HG02870 (cell line): ENCODE results near the gene NCSTN.

Experiments
- ATAC-seq: cut with Tn5 transposase; IDR thresholded peaks from one replicate; pipeline ENCODE4 v1.9.1; 2021; ENCODE audit warnings: mild to moderate bottlenecking, moderate library complexity; ENCODE audit not compliant: unreplicated experiment

The NCSTN gene

GRCh38 chr1:160346958-160347357 is 3.8 kb downstream of the NCSTN start:
- peak; percentile 37 for ATAC-seq

GRCh38 chr1:160351629-160352028 is 8.4 kb downstream of the NCSTN start:
- ATAC-seq, result no peak

- no peak for ATAC-seq
Observed at GRCh38 chr1:160352555-160352954, 9.4 kb downstream of the NCSTN start.

GRCh38 chr1:160353223-160353622 is 10.0 kb downstream of the NCSTN start:
- ATAC-seq, result no peak

DNA sequence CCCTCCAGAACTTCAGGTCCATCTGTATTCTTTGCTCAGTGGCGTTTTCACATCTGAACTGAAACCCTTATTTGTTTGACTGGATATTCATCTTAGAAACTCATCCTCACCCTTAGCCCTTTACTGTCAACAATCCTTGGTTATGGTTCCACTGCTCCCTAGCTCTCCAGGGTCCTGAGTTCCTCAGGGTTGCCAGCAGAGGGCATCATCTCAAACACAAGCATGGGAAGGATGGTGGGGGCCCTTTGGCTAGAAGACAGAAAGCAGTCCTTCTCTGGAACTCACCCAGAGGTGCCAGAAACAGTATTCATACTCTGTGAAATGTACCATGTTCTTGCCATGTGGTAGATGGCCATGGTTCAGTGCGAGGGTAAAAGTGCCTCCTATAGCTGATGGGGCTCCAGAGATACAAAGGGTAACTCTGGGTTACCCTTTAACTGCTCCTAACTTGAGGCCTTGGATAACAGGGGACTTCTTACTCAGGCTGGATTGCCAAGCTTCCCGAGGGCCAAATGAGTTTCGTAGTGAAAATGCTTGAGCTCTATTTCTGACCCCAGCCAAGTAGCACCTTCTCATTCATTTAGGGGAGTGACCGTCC is 11.3 kb downstream of the NCSTN start:
- ATAC-seq, result no peak

- ATAC-seq, result no peak
Observed at GRCh38 chr1:160357286-160358002, 14.3 kb downstream of the NCSTN start.

GRCh38 chr1:160358073-160358472 is 14.9 kb downstream of the NCSTN start:
- no peak for ATAC-seq

DNA sequence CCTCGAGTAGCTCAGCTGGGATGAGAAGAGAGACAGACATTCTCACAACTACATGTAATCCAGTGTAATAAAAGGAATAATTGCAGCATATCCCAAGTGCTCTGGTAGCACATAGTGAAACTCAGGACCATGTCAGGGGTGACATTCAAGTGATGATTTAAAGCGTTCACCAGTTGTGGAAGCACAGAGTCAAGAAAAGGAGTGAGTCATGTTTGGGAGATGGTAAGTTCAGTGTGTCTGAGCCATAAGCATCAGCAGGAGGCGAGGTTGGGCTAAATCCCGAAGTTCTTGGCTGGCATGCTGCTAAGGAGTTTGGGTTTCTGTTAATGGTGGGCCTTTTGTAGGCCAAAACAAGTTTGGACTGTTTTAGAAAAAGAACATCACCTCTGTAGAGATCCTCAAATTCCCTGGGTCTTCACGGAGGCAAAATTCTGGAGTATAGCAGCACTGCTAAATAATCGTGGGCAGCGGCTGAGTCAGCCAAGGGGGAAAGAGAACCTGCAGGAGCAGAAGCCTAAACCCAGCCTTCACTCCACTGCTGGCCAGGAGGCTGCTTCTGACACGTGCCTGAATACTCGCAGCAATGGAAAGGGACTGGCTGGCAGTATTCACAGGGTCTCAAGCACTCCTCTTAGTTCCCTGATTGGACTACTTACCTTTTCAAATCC is 16.5 kb downstream of the NCSTN start:
- no peak for ATAC-seq

DNA sequence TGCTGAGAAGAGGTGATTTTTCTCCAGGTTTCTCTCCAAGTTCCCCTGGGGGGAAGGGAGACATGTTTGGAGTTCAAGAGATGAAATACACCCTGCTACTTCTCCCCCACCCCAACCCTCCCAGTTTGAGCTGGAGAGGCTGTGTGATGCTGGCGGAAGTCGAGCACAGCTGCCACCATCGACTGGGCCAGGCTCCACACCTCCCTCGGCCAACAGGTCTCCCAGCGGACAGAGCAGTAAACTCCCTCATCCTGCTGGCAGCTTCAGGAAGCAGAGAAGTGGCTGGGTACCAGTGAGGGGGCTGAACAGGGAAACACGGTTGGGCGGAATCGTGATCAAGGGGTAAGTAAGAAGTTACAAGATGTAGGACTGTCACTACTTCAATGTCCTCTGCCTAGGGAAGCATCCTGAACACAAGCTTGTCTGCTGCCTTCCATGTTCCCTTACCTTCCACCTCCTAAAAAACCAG is 17.1 kb downstream of the NCSTN start:
- ATAC-seq, result no peak

GRCh38 chr1:160361199-160361598 is 18.0 kb downstream of the NCSTN start:
- no peak for ATAC-seq

DNA sequence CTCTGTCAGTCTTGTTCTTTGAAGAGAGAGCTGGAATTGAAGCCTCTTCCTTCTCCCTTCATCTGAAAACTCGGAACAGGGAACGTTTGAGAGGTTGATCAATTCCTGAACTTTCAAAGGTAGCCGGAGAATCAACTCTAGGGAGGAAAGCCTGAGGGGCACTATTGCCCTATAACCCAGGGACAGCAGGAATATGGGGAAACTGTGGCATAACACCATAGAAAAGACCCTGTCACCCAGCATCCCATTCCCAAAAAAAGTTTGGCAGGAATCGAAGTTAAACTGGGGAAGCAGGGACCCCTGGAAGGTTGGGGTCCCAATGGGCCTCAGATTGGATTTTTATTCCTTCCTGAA is 18.6 kb downstream of the NCSTN start:
- ATAC-seq, result no peak

GRCh38 chr1:160362168-160362957 is 19.2 kb downstream of the NCSTN start:
- no peak for ATAC-seq

DNA sequence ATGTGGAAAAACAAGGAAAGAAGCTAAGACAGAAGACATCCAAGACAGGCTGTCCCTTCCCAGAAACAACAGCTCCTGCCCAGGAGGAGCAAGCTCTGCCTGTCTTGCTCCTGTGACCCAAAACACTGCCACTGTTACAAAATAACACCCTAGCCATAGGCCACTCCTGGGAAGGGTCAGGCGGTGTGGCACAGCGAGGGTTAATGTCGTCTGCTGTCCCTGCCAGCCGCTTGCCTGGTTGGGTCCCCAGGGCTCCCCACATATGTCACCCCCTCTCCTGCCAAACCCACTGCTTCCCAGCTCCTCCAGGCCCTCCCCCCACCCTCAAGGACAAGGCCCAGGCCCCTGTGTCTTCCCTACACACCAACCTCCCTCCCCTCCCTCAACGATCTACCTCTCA is 19.8 kb downstream of the NCSTN start:
- ATAC-seq, result no peak

- ATAC-seq, result no peak
Observed at GRCh38 chr1:160363951-160364735, 21.0 kb downstream of the NCSTN start.

DNA sequence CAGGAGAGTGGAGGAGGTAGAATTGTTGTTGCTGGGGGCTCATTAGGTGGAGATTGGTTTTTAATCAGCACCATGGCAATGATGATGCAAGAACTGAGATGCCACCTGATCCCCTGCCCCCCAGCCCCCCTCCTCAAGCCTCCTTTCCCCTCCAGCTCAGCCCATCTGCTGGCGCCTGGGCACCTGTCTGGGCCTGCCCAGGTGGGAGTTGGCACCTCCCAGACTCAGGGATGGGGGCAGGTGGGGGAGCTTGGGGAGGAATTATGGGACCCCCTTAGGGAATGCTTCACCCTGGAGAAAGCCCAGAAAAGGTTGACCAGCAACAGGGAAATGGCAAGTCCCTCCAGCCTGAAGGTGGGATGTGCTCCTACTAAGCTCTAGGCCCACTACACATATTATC is 22.1 kb downstream of the NCSTN start:
- no peak for ATAC-seq

- no peak for ATAC-seq
Observed at GRCh38 chr1:160366731-160367515, 23.7 kb downstream of the NCSTN start, which contains the start of gene NHLH1. NHLH1 (plus strand) TSS chr1:160367071; CDS start chr1:160370732, 3,661 bp downstream.

DNA sequence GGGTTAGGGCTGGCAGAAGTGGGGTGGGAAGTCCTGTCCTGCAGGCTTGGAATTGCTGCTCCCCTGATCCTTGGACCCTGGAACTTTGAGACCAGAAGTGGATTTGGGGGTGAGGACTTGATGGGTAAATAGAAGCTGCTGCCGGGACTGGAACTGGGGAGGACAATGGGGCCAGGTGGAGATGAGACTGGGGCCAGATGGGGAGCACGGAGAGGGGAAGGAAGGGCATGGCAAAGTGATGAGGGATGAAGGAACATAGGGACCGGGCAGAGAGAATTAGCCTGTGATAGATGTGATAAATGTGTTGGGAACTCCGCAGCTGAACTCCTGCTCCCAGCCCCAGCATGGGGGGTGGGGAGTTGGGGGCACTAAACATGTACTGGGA is 24.3 kb downstream of the NCSTN start:
- ATAC-seq, result no peak

DNA sequence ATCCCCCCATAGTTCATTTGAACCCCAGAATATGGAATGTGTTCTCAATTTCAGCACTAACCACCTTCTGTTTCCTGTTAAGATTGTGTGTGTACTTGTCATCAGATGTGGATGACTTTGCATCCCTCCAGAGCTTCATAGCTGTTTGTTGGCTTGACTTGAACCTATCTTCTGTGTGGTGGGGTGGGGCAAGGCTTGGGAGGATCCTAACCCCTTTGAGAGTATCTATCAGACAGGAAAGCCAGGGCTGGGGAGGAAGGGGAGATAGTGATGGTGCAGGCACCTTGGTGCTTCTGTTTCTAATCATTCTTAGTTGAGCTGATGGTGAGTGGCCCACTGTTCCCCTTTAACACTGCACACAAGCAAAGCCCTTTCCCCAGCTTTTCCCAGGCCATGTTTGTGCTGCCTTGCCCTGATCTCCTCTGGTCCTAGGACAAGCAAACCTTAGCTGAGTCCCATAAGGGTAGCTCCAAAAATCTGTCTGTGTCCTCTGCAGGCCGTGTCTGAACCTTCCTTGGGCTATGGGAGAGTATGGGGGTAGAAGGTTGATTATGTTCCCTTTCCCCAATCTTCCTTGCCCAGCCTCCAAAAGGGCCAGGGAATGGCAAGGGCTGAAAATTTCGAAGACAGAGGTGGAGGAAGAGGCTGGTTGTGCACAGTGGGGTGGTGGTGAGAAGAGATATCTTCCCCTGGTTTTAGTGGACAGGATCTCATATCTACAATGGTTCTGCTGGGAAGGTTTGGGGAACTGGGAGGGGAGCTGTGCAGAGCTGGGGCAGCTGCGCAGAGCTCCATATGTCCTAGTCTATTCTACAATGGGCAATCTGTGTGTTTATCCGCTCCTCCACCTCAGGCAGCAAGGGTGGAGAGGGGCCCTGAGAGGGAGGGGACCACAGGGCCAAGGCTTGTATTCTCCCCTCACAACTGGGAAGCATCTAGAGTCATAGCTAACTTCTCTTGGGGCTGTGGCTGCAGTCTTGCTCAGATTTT is 25.0 kb downstream of the NCSTN start:
- ATAC-seq, result no peak

- no peak for ATAC-seq
Observed at GRCh38 chr1:160369087-160369486, 25.9 kb downstream of the NCSTN start.
